GM12864 (cell line): Measurements from ENCODE around the gene REC114.
"Not testable (repeated sequence)": the region's sequence is repeated elsewhere in the genome, so short reads cannot be mapped to it uniquely, and the experiment has no call there.

Experiments
- DNase-seq: peaks from one replicate; pipeline ENCODE4 v3.0.0-alpha.2; 2011; ENCODE audit warnings: low read depth
- H3K4me3 ChIP-seq: 2 replicates; pipeline ENCODE4 v1.5.1; 2011; ENCODE audit warnings: mild to moderate bottlenecking, low read depth, low read length, control low read depth
- TF ChIP-seq, protein P1 (sequence below): IDR thresholded peaks from 2 replicates; pipeline ENCODE4 v1.5.1; 2011; ENCODE audit warnings: low read depth, mild to moderate bottlenecking, moderate library complexity, low read length, control low read depth, inconsistent platforms; ENCODE audit errors: missing control alignments

Gene REC114

GRCh38 chr15:73482166-73482565 lies 39.2 kb downstream of the REC114 start:
- H3K4me3 ChIP-seq, result no peak overlapping the region
- TF ChIP-seq, protein P1, sequence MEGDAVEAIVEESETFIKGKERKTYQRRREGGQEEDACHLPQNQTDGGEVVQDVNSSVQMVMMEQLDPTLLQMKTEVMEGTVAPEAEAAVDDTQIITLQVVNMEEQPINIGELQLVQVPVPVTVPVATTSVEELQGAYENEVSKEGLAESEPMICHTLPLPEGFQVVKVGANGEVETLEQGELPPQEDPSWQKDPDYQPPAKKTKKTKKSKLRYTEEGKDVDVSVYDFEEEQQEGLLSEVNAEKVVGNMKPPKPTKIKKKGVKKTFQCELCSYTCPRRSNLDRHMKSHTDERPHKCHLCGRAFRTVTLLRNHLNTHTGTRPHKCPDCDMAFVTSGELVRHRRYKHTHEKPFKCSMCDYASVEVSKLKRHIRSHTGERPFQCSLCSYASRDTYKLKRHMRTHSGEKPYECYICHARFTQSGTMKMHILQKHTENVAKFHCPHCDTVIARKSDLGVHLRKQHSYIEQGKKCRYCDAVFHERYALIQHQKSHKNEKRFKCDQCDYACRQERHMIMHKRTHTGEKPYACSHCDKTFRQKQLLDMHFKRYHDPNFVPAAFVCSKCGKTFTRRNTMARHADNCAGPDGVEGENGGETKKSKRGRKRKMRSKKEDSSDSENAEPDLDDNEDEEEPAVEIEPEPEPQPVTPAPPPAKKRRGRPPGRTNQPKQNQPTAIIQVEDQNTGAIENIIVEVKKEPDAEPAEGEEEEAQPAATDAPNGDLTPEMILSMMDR, result no peak
- DNase-seq, result no peak

- TF ChIP-seq, protein P1, result no peak
- DNase-seq, result no peak
- no peak overlapping the region for H3K4me3 ChIP-seq
Measured at GRCh38 chr15:73483053-73483452, 40.1 kb downstream of the REC114 start.

DNA sequence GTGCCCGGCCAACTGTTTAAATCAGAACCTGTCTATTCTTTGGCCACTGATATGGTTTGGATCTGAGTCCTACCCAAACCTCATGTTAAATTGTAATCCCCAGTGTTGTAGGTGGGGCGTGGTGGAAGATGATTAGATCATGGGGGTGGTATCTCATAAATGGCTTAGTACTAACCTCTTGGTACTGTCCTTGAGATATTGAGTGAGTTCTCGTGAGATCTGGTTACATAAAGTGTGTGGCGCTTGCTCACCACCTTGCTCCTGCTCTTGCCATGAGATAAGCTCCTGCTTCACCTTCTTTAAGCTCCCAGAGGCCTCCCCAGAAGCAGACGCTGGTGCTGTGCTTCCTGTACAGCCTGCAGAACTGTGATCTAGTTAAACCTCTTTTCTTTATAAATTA lies 42.4 kb downstream of the REC114 start:
- H3K4me3 ChIP-seq, result no peak overlapping the region
- TF ChIP-seq, protein P1, result no peak
- no peak for DNase-seq

DNA sequence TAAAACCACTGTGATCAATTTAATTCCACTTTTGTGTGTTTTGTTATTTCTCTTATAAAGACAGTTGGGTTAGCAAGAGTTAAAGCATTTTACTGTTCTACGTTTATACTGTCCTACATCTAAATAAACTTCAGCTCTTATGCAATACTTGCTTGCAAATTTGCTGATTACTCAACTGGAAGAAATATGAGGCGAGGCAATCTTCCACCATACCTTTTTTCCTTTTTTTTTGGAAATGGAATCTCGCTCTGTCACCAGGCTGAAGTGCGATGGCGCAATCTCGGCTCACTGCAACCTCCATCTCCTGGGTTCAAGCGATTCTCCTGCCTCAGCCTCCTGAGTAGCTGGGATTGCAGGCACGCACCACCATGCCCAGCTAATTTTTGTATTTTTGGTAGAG lies 42.9 kb downstream of the REC114 start:
- not testable (repeated sequence) for H3K4me3 ChIP-seq, DNase-seq

GRCh38 chr15:73488698-73489097 lies 45.7 kb downstream of the REC114 start:
- TF ChIP-seq, protein P1, result no peak
- H3K4me3 ChIP-seq, result no peak overlapping the region
- DNase-seq, result no peak

DNA sequence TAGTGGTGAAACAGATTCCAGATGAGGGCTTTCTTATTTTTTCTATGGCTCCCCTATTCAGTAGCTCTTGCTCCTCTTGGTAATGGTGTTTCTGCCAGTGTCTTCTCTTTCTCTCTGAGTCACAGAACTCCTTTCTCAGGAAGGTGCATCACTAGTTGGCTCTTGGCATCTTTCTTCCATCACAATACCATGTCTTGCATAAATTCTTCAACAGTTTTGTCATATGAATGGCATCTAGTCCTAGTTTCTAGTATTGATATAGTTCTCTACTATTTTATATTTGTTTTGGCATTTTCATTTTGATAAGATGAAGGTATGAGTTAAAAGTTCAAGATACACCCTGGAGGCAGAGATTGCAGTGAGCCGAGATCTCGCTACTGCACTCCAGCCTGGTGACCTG lies 51.0 kb downstream of the REC114 start:
- TF ChIP-seq, protein P1, result no peak
- no peak for DNase-seq
- H3K4me3 ChIP-seq, result no peak overlapping the region

DNA sequence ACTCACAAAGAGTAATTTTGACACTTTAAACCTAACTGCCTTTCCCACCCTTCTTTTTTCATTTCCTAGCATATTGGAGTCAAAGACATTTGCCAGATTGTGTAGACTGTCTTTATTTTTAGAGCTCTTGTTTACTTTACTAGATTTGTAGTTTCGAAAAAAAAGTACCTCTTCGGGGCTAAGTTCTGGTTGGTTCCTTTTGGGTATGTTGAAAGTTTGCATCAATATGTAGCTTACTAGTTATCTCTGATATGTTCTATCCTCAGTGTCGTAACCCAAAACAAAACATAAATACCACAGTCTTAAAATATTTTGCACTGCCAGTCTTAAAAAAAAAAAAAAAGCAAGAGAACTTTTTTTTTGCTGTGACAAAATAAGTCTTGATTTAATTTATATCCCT lies 52.2 kb downstream of the REC114 start:
- TF ChIP-seq, protein P1, result no peak
- no peak for DNase-seq
- H3K4me3 ChIP-seq, result no peak overlapping the region

- no peak overlapping the region for H3K4me3 ChIP-seq
- DNase-seq, result no peak
- TF ChIP-seq, protein P1, result no peak
Measured at GRCh38 chr15:73500696-73501095, 57.7 kb downstream of the REC114 start.
